ENCODE data around the gene C6orf141. TPM values are rescaled to one million over a fixed set of nuclear protein-coding genes. Genes with fewer than 3 reads are reported as not detected.
A peak's percentile ranks its signal among the peaks of the same experiment; 100 is the strongest.

C6orf141 gene
- total and polyA plus RNA-seq, 2 of the 13 experiments (the other 11 are each of a cell fraction or from before 2014, with no cell fraction given) = 0.07 TPM; not detected in 1

GRCh38 chr6:49539102-49539501 is 11.4 kb upstream of the C6orf141 start:
- no peaks in the 10 kb centered on the region for H4K20me1 ChIP-seq (ENCODE audit: insufficient read depth, low read length)
- CTCF ChIA-PET (ENCODE audit: low intra/inter-chr PET ratio, low total read pairs) = no interaction called here
- no peaks in the 10 kb centered on the region; a peak in 1 of 5 replicates for H3K27me3 ChIP-seq (ENCODE audit: control insufficient read depth in 1 of 2, insufficient read depth in 2 of 2, low read length in 2 of 2)
- no TSS peak for BruUV-seq (replicated peaks)
- no peaks in the 10 kb centered on the region for H3K79me2 ChIP-seq (ENCODE audit: insufficient read depth, low read length)
- DNase-seq (ENCODE audit: low spot score) (no peak), FAIRE-seq (no peak), ATAC-seq (no peak)
- no peaks in the 10 kb centered on the region for H3K36me3 ChIP-seq (replicated peaks in 1 of 2; ENCODE audit: control insufficient read depth in 1 of 2, insufficient read depth in 2 of 2, low read length in 2 of 2)
- no peaks in the 10 kb centered on the region for H3K9me3 ChIP-seq (ENCODE audit: low read length)
- no peak overlapping the region for H2AFZ ChIP-seq (ENCODE audit: low read length)
- in situ Hi-C loops (cut with HindIII; ENCODE audit: extremely low pct_ligation_motif_present, low pct_unique_long_range_greater_than_20kb) (no loop called here), intact Hi-C loops (cut with micrococcal nuclease; ENCODE audit: unreplicated experiment) (no loop called here)
- no peak overlapping the region for H3K9ac ChIP-seq (ENCODE audit: insufficient read depth, low read depth, low read length)
- H3K4me2 ChIP-seq (ENCODE audit: low read depth, low read length) = no peak overlapping the region
- POLR2A ChIA-PET = no interaction called here
- no peak overlapping the region for H3K4me3 ChIP-seq (replicated peaks in 1 of 3; ENCODE audit: insufficient read depth in 1 of 3, low read depth in 2 of 3, low read length in 3 of 3)
- 94% methylated on average over 3 of the region's 3 CpGs for WGBS (ENCODE audit: low lambda C conversion rate)
- no peak overlapping the region for H3K27ac ChIP-seq (ENCODE audit: extremely low read length, insufficient read depth, low read length)
- TF ChIP-seq ZMAT3 (CRISPR knock-in tag; conservative IDR thresholded peaks at IDR 0.05) = no peak
- no peak for TF ChIP-seq IRF2 (CRISPR knock-in tag; IDR thresholded peaks at IDR 0.05)
- no peak for TF ChIP-seq LBX2 (CRISPR knock-in tag; IDR thresholded peaks at IDR 0.05; ENCODE audit: borderline replicate concordance)
- TF ChIP-seq ZNF33B (CRISPR knock-in tag; IDR thresholded peaks at IDR 0.05) = 0 out of 2 replicates have a peak, but pooled peaks have one; percentile 71
- TF ChIP-seq CEBPB (IDR thresholded peaks at IDR 0.05; ENCODE audit: borderline replicate concordance, low read depth, low read length) = peak; percentile 96
- peak; percentile 82 for TF ChIP-seq CEBPG (CRISPR knock-in tag; IDR thresholded peaks at IDR 0.05)
- no peak for TF ChIP-seq RNF2 (conservative IDR thresholded peaks at IDR 0.05; ENCODE audit: low read depth)
- peaks cover 7% of the 10 kb centered on the region for H3K4me1 ChIP-seq (ENCODE audit: insufficient read depth, low read length)

GRCh38 chr6:49540614-49541013 is 9.9 kb upstream of the C6orf141 start:
- FAIRE-seq (no peak), DNase-seq (ENCODE audit: low spot score) (no peak), ATAC-seq (no peak)
- no TSS peak for BruUV-seq (replicated peaks)
- H3K27me3 ChIP-seq (ENCODE audit: control insufficient read depth in 1 of 2, insufficient read depth in 2 of 2, low read length in 2 of 2) = no peaks in the 10 kb centered on the region; a peak in 1 of 5 replicates
- intact Hi-C loops (cut with micrococcal nuclease; ENCODE audit: unreplicated experiment) = no loop called here
- H4K20me1 ChIP-seq (ENCODE audit: insufficient read depth, low read length) = no peaks in the 10 kb centered on the region
- no peaks in the 10 kb centered on the region for H3K9me3 ChIP-seq (ENCODE audit: low read length)
- H2AFZ ChIP-seq (ENCODE audit: low read length) = no peak overlapping the region
- H3K4me1 ChIP-seq (ENCODE audit: insufficient read depth, low read length) = peaks cover 7% of the 10 kb centered on the region
- ChIA-PET POLR2A (no interaction called here), CTCF (ENCODE audit: low intra/inter-chr PET ratio, low total read pairs) (interaction anchor here (1.4 kb wide), 1 partner anchor 9 kb away, joined by 6 read pairs; no protein-coding TSS in a partner anchor)
- no peak overlapping the region for H3K4me2 ChIP-seq (ENCODE audit: low read depth, low read length)
- no peak overlapping the region for H3K4me3 ChIP-seq (replicated peaks in 1 of 3; ENCODE audit: insufficient read depth in 1 of 3, low read depth in 2 of 3, low read length in 3 of 3)
- H3K79me2 ChIP-seq (ENCODE audit: insufficient read depth, low read length) = no peaks in the 10 kb centered on the region
- in situ Hi-C loops (cut with HindIII; ENCODE audit: extremely low pct_ligation_motif_present, low pct_unique_long_range_greater_than_20kb) = no loop called here
- H3K27ac ChIP-seq (ENCODE audit: extremely low read length, insufficient read depth, low read length) = no peak overlapping the region
- no peak overlapping the region for H3K9ac ChIP-seq (ENCODE audit: insufficient read depth, low read depth, low read length)
- H3K36me3 ChIP-seq (replicated peaks in 1 of 2; ENCODE audit: control insufficient read depth in 1 of 2, insufficient read depth in 2 of 2, low read length in 2 of 2) = no peaks in the 10 kb centered on the region
- TF ChIP-seq ZNF619 (CRISPR knock-in tag; IDR thresholded peaks at IDR 0.05) = no peak
- no peak for TF ChIP-seq ZNF24 (IDR thresholded peaks at IDR 0.05)
- no peak for TF ChIP-seq ZNF503 (CRISPR knock-in tag; IDR thresholded peaks at IDR 0.05)
- no peak for TF ChIP-seq RCOR2 (CRISPR knock-in tag; IDR thresholded peaks at IDR 0.05)
- TF ChIP-seq ZNF101 (CRISPR knock-in tag; IDR thresholded peaks at IDR 0.05; ENCODE audit: borderline replicate concordance, low read depth) = no peak
- no peak for TF ChIP-seq ZNF724P (CRISPR knock-in tag; IDR thresholded peaks at IDR 0.05; ENCODE audit: borderline replicate concordance)
- TF ChIP-seq CREB3 (CRISPR knock-in tag; IDR thresholded peaks at IDR 0.05) = no peak
- no peak for TF ChIP-seq ZNF264 (CRISPR knock-in tag; IDR thresholded peaks at IDR 0.05)
- no peak for TF ChIP-seq DMTF1 (CRISPR knock-in tag; IDR thresholded peaks at IDR 0.05)

Measured in HepG2 (cell line).